SU-DHL-6 (cell line): ENCODE results near the gene OPN3.

Source experiments
- CTCF ChIP-seq: fragments of 200-600 bp; sonication (generic); IDR thresholded peaks from one replicate; pipeline ENCODE4 v1.5.1; 2017; ENCODE audit warnings: antibody characterized with exemption, mild to moderate bottlenecking, low read length, moderate library complexity; ENCODE audit not compliant: insufficient read depth, poor library complexity, severe bottlenecking
- EZH2phosphoT487 ChIP-seq: fragments of 200-600 bp; sonication (generic), shearing (Covaris generic); conservative IDR thresholded peaks from 2 replicates; pipeline ENCODE4 v1.6.1; 2018; ENCODE audit warnings: mild to moderate bottlenecking, antibody characterized with exemption, low read length, moderate library complexity, mixed read lengths

GRCh38 chr1:241636291-241636690 is 3.9 kb downstream of the OPN3 start:
- no peak for TF ChIP-seq CTCF
- no peak for TF ChIP-seq EZH2phosphoT487
